HepG2 (cell line): ENCODE measurements around the gene SNIP1. TPM values are rescaled to one million over a fixed set of nuclear protein-coding genes. Genes with fewer than 3 reads are reported as not detected.

Experiments used
- ATF5 ChIP-seq: sonication (generic); formaldehyde crosslinking; IDR thresholded peaks from 2 replicates; pipeline ENCODE4 v1.4.0; 2020; ENCODE audit warnings: mild to moderate bottlenecking, low read depth, missing genetic modification reagents
- ATRX ChIP-seq: sonication (generic); formaldehyde crosslinking; IDR thresholded peaks from 2 replicates; pipeline ENCODE4 v1.4.0; 2020; ENCODE audit warnings: missing genetic modification reagents, borderline replicate concordance
- HDAC2 ChIP-seq: sonication (generic); formaldehyde crosslinking; IDR thresholded peaks from 2 replicates; pipeline ENCODE4 v1.4.0; 2020; ENCODE audit warnings: missing genetic modification reagents
- NR3C1 ChIP-seq: sonication (generic); formaldehyde crosslinking; IDR thresholded peaks from 2 replicates; pipeline ENCODE4 v1.4.0; 2020; ENCODE audit warnings: missing genetic modification reagents
- PAF1 ChIP-seq: IDR thresholded peaks from 2 replicates; pipeline ENCODE4 v1.6.1; 2016; ENCODE audit warnings: missing genetic modification reagents, missing compliant biosample characterization
- SKIL ChIP-seq: sonication (generic); formaldehyde crosslinking; IDR thresholded peaks from 2 replicates; pipeline ENCODE4 v1.8.0; 2022; ENCODE audit warnings: missing genetic modification reagents, mild to moderate bottlenecking, moderate library complexity, borderline replicate concordance
- SP140L ChIP-seq: sonication (generic); formaldehyde crosslinking; IDR thresholded peaks from 2 replicates; pipeline ENCODE4 v1.4.0; 2020; ENCODE audit warnings: missing genetic modification reagents, borderline replicate concordance
- ZNF296 ChIP-seq: sonication (generic); formaldehyde crosslinking; conservative IDR thresholded peaks from 2 replicates; pipeline ENCODE4 v1.5.0; 2020; ENCODE audit warnings: mild to moderate bottlenecking, missing genetic modification reagents
- ZNF570 ChIP-seq: sonication (generic); formaldehyde crosslinking; IDR thresholded peaks from 2 replicates; pipeline ENCODE4 v1.4.0; 2020; ENCODE audit warnings: mild to moderate bottlenecking, missing genetic modification reagents, borderline replicate concordance
- ZSCAN20 ChIP-seq: sonication (generic); formaldehyde crosslinking; IDR thresholded peaks from 2 replicates; pipeline ENCODE4 v1.4.0; 2020; ENCODE audit warnings: missing genetic modification reagents, mild to moderate bottlenecking, borderline replicate concordance
- polyA plus RNA-seq, 8 experiments: library from polyadenylated mRNA; depleted of rRNA in 3 of 8; stranded (reverse) in 7 of 8; unstranded in 1 of 8; fragments of >200 nt; fragmentation: Illumina TruSeq in 4 of 8; extraction: Trizol in 4 of 8; gene quantifications; 2 replicates each; pipeline versions ENCODE4 v1.2.1 to v1.2.3, GENCODE V29; 2011 to 2016; ENCODE audit warnings: low read depth in 4 of 8, missing spikeins in 1 of 8, mixed read lengths in 1 of 8; ENCODE audit not compliant: insufficient read depth in 1 of 8
- total RNA-seq, 5 experiments: library from RNA; depleted of rRNA; stranded (reverse); fragments of >200 nt; fragmentation: Illumina TruSeq; extraction: Trizol; gene quantifications; 2 replicates each; pipeline ENCODE4 v1.2.3, GENCODE V29; 2016; ENCODE audit warnings: low read depth in 1 of 5

SNIP1 gene
- total and polyA plus RNA-seq, 2 of the 13 experiments (the other 11 are each of a cell fraction or from before 2014, with no cell fraction given), result 5.5 to 11.2 TPM

GRCh38 chr1:37514350-37515184, 39.5 kb downstream of the SNIP1 start, which contains the start of gene MEAF6 (continued):
- no peak for TF ChIP-seq SP140L
- TF ChIP-seq ATRX (CRISPR knock-in tag), result no peak
- no peak for TF ChIP-seq ZNF296 (CRISPR knock-in tag)
- no peak for TF ChIP-seq ZNF570
- TF ChIP-seq HDAC2 (CRISPR knock-in tag), result peak; percentile 53; the same call in 1 of the 2 replicates
- TF ChIP-seq NR3C1 (CRISPR knock-in tag), result no peak
- TF ChIP-seq SKIL (CRISPR knock-in tag), result no peak
- TF ChIP-seq ATF5 (CRISPR knock-in tag), result no peak
- TF ChIP-seq ZSCAN20 (CRISPR knock-in tag), result peak; percentile 63; the same call in 1 of the 2 replicates
- no peak for TF ChIP-seq PAF1 (CRISPR knock-in tag)
